Panc1 (cell line): ENCODE measurements around the gene SLC25A14.

ENCODE experiments used
- POLR2AphosphoS5 ChIP-seq: IDR thresholded peaks from 2 replicates; pipeline ENCODE4 v1.6.1; 2012; ENCODE audit warnings: mild to moderate bottlenecking, low read depth, low read length, moderate library complexity
- TCF7L2 ChIP-seq: IDR thresholded peaks from 2 replicates; pipeline ENCODE4 v1.6.1; 2011; ENCODE audit warnings: mild to moderate bottlenecking, low read depth, low read length, inconsistent platforms
- TF ChIP-seq, protein P1 (sequence below): fragments of 450-650 bp; IDR thresholded peaks from 2 replicates; pipeline ENCODE4 v1.5.1; 2017; ENCODE audit warnings: mild to moderate bottlenecking

DNA sequence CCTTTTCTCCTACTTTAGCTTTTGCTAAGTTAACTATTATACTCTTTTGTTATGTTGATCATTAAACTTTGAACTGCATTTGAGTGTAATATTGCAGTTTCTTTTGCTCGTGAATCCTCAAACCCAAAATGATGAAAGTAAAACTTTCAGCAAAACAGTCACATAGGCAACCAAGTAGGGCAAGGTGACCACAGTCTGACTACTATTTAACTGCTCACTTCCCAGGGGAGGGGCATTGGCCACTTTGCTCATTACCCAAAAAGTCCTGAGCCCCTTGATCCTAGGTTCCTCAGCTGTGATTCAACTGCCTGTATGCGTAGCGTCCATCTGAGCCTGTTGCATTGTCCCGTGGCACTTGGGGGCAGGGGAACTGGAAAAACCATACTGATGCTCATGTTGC, 79.0 kb downstream of the SLC25A14 start:
- TF ChIP-seq, protein P1, sequence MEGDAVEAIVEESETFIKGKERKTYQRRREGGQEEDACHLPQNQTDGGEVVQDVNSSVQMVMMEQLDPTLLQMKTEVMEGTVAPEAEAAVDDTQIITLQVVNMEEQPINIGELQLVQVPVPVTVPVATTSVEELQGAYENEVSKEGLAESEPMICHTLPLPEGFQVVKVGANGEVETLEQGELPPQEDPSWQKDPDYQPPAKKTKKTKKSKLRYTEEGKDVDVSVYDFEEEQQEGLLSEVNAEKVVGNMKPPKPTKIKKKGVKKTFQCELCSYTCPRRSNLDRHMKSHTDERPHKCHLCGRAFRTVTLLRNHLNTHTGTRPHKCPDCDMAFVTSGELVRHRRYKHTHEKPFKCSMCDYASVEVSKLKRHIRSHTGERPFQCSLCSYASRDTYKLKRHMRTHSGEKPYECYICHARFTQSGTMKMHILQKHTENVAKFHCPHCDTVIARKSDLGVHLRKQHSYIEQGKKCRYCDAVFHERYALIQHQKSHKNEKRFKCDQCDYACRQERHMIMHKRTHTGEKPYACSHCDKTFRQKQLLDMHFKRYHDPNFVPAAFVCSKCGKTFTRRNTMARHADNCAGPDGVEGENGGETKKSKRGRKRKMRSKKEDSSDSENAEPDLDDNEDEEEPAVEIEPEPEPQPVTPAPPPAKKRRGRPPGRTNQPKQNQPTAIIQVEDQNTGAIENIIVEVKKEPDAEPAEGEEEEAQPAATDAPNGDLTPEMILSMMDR, result no peak
- no peak for TF ChIP-seq POLR2AphosphoS5
- TF ChIP-seq TCF7L2, result no peak
